Limb (tissue), 2 donors: ENCODE results near the gene CAMK2B.
"Not testable (repeated sequence)": the region's sequence is repeated elsewhere in the genome, so short reads cannot be mapped to it uniquely, and the experiment has no call there.

Experiments used
- DNase-seq, 2 donors: peaks; one replicate each; pipeline ENCODE4 v3.0.0-alpha.2; 2016; ENCODE audit errors: extremely low spot score in 2 of 2

The CAMK2B gene

GRCh38 chr7:44194069-44194468, 131.3 kb downstream of the CAMK2B start:
- no peak for DNase-seq

GRCh38 chr7:44193011-44193802, 132.2 kb downstream of the CAMK2B start:
- DNase-seq = no peak

DNA sequence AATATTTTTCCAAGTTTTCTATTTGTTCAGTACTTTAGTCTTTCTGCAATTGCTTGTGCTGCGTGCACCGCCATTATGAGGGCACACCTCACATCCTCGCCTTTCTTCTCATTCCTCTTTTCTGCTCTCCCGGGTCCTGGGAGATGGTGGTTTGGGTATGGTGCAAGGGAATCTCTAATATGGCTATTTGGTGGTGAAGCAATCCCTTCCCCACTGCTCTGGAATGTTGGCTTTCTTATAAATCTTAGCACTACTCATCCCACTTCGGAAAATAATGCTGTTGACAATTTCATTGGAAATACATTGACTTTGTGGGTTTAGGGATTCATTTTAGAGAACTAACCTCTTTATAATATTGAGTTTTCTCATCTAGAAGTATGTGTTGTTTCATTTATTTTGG, 134.2 kb downstream of the CAMK2B start:
- no peak for DNase-seq

DNA sequence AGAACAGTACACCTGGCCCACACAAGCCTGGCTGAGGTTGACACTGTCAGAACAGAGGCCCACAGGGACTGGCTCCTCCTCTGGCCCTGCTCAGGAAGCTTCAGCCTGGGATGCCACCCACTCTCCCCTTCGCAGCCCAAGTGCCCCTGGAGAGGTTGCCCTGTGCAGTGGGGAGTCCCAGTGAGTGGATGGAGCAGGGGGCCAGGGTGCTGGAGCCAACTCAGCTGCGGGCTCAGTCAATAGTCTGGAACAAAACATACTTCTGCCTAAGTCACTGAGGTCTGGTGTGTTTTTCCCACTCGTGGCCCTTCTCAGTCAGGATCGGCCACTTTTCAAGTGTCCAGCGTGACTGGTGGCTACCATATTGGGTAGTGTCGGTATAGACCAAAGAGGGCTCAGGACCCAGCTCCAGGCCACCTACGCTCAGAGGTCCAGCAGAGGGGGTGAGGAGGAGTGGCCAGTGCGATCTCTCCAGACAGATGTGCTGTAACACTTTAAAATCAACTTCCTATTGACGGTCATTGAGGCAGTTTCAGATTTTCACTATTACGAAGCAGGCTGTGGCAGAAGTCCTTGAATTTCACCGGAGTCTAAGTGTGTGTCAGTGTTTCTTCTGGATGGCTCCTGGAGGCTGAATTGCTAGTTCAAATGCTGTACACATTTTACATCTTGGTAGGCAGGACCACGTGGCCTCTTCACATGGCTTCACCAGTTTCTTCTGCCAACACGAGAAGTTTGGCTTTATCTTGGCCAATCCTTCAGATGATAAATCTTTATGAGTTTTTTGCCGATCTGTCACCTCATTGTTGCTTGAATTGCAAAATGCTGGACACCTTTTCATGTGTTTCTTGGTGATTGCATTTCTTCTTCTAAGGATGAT, 135.2 kb downstream of the CAMK2B start:
- DNase-seq = no peak

GRCh38 chr7:44189286-44189992, 136.0 kb downstream of the CAMK2B start, which contains the start of gene GCK:
TSS of gene GCK (minus strand) at chr7:44189439. CDS start at chr7:44188953, 486 bp downstream.
- no peak for DNase-seq

DNA sequence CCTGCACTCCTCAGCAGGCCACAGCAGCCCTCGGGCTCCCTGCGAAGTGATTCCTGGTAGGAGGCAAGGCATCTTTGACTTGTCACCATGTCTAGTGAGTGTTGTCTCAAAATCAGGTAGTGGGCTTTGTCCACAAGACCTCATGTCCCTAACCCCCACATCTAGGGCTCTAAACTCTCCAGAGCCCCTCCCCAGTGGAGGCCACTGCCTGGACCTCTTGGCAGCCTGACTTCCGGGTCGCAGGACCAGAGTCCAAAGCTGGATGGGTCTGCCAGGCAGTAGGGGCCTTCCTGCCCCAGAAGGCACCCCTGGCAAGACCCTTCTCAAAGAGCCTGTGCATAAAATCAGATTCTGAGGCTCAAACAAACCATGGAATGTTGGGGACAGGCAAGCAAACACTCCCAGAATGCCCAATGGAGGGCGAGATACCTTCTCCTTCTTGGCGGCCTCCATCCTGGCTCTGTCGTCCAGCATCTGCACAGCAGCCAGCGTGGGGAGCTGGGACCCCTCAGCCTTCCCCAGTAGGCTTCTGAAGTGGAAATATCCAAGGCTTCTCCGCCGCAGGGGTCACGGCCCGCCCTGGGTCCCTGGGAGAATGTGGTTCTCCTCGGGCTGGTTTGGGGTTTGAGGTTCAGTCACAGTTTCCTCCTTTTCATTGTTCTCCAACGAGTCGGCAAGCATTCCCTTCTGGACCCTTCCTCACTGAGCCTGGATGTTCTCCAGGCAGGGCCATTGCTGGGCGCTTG, 136.7 kb downstream of the CAMK2B start:
- DNase-seq = no peak

- no peak for DNase-seq
Observed at GRCh38 chr7:44187636-44188416, 137.6 kb downstream of the CAMK2B start.

DNA sequence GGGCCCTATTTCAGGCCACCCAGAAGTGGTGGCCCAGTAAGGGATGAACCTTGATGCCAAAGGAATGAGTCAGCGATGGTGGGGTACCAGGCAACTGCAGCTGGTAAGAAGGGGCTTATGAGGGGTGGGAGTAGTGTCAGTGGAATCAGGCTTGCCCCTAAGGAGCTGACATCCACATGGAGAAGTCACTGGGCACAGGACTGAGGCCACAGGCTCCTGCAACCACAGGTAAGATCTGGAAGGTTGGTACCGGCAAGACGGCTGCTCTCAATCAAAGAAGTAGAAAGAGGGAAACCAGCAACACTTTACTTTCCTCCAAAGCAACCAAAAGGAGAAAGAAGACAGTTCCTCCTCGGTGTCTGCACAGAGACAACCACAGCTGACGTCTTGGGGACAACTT, 138.7 kb downstream of the CAMK2B start:
- DNase-seq = no peak

DNA sequence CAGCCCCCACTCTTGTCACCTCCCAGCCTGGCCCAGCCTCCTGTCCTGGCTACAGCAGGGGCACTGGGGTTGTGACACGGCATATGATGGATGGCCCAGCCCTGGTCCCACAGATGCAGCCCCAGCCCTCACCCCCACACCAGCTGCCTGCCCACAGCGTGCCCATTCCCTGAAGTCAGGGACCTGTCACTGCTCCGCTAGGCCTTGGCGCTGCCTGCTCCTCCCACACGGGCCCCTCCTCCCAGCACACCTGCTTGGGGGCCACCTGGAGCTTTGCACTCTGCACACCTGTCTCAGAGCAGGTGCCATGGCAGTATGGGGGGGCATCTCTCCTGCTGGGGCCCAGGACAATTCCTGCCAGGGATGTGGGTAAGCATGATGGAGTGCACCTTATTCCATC, 139.7 kb downstream of the CAMK2B start:
- DNase-seq = no peak

DNA sequence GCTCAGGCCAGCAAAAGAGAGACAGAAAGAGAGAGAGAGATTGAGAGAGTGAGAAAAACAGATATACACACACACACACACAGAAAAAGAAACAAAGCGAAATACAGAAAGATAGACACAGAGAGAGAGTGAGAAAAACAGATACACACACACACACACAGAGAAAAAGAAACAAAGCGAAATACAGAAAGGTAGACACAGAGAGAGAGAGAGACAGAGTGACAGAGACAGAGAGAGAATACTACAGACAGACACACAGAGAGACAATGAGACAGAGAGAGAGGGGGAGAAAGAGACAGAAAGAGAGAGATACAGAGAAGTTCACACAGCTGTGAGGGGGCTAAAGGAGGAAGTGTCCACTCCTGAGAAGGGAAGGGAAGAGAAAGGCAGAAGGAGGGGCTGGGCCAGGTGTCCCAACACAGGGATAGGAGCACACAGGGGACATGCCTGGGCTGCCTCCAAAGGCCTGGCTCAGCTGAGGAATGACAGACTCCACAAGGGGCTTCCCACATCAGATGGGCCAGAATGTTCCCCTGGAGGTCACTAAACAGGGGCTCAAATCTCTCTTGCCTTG, 140.4 kb downstream of the CAMK2B start:
- no peak for DNase-seq

GRCh38 chr7:44184206-44184872, 141.1 kb downstream of the CAMK2B start:
- DNase-seq = peak in 1 of 2 donors; percentile 38

DNA sequence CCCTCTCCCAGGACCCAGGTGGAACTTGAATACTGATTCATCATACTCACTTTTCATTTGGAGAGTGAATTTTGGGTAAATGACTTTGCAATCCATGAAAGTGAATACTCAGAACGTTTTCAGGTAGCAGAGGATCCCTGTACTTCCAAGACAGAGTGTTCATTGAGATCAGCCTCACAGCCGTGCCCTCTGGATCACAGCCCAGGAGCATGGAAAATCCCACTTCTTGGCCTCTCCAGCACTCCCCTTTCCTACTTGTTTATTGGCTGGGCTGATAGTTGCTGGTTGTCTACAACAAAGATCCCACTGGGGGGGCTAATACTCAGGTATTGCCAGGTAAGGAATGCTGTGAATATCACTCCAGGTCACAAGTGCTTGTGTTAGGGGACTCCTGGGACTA, 142.0 kb downstream of the CAMK2B start:
- peak in 1 of 2 donors; percentile 40 for DNase-seq

- DNase-seq = no peak
Observed at GRCh38 chr7:44182827-44183226, 142.6 kb downstream of the CAMK2B start.

DNA sequence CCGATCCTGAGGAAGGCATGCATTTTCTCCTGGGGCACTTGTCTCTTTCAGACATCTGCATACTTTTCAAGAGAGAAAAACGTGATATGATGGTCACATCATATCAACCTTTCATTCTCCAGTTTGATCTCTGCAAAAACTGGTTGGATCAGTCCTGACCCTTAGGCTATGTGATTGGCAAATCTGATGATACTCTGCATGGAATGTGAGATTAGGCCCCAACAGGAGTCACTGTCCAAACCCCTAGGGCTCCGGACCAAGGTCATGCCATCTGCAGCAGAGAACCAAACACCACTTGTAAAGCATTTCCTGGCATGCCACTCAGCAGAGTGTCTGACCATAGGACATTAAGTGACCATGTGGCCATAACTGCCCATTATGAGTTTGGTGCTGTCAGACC, 144.8 kb downstream of the CAMK2B start:
- DNase-seq = no peak

GRCh38 chr7:44177570-44178131, 147.7 kb downstream of the CAMK2B start:
- peak in 1 of 2 donors; percentile 19 for DNase-seq

- DNase-seq = peak in 1 of 2 donors; percentile 2
Observed at GRCh38 chr7:44176486-44176885, 148.9 kb downstream of the CAMK2B start.

DNA sequence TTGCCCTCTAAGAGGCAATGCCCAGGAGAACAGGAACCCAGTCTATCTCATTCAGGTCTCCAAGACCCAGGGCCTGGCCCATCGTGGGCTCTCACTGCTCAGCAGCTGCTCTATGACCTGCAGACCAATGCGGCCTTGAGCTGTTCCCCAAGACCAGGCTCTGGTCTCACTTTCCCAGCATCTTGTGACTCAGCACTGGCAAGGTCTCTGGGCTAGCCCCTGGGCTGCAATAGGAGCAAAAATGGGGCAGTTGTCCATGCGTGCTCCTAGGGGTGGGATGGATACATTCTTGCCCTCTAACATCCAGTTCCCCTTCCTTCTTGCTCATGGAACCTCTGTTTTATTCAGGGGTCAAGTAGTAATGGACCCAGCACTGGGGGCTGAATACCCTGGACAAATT, 149.7 kb downstream of the CAMK2B start:
- no peak for DNase-seq

- DNase-seq = not testable (repeated sequence)
Observed at GRCh38 chr7:44174694-44174948, 150.8 kb downstream of the CAMK2B start.
